Bronchial epithelial cell (primary cell): ENCODE measurements around the gene FAM124A. TPM values are rescaled to one million over a fixed set of nuclear protein-coding genes. Genes with fewer than 3 reads are reported as not detected.

Experiments used
- DNase-seq: peaks from one replicate; pipeline ENCODE4 v3.0.0-alpha.2; 2010; ENCODE audit warnings: low read depth
- FAIRE-seq: peaks from 2 replicates; lab custom pipeline; 2011; peaks lifted over from hg19 to GRCh38; lab: Jason Lieb, UNC
- H3K27me3 ChIP-seq: 2 replicates; pipeline ENCODE4 v1.5.1; 2011; ENCODE audit warnings: low read length; ENCODE audit not compliant: control insufficient read depth, insufficient read depth
- H3K36me3 ChIP-seq: 2 replicates; pipeline ENCODE4 v1.5.1; 2011; ENCODE audit warnings: low read length; ENCODE audit not compliant: control insufficient read depth, insufficient read depth
- H3K4me3 ChIP-seq: 2 replicates; pipeline ENCODE4 v1.5.1; 2011; ENCODE audit warnings: mild to moderate bottlenecking, low read depth, low read length, control low read depth
- CTCF ChIP-seq: IDR thresholded peaks from 2 replicates; pipeline ENCODE4 v1.5.1; 2011; ENCODE audit warnings: mild to moderate bottlenecking, moderate library complexity, low read length, control low read depth, inconsistent platforms; ENCODE audit not compliant: insufficient read depth, severe bottlenecking
- total RNA-seq: library from RNA; depleted of rRNA; stranded (reverse); fragments of >200 nt; gene quantifications from 2 replicates; pipeline ENCODE4 v1.2.1, GENCODE V29; 2014

The FAM124A gene
- total RNA-seq, 1 donor from 2014 or later: not detected

GRCh38 chr13:51313619-51314018 lies 91.4 kb downstream of the FAM124A start:
- no peak for FAIRE-seq
- peaks cover 2% of the 10 kb centered on the region for H3K27me3 ChIP-seq
- no peaks in the 10 kb centered on the region for H3K36me3 ChIP-seq
- TF ChIP-seq CTCF: no peak
- no peak overlapping the region for H3K4me3 ChIP-seq
- no peak for DNase-seq

GRCh38 chr13:51317262-51317661 lies 95.1 kb downstream of the FAM124A start:
- H3K4me3 ChIP-seq: no peak overlapping the region
- DNase-seq: no peak
- TF ChIP-seq CTCF: no peak
- no peaks in the 10 kb centered on the region for H3K27me3 ChIP-seq
- no peak for FAIRE-seq
- no peaks in the 10 kb centered on the region for H3K36me3 ChIP-seq

GRCh38 chr13:51318015-51318414 lies 95.8 kb downstream of the FAM124A start:
- DNase-seq (no peak), FAIRE-seq (peak; percentile 18)
- H3K36me3 ChIP-seq: no peaks in the 10 kb centered on the region
- H3K27me3 ChIP-seq: no peaks in the 10 kb centered on the region
- TF ChIP-seq CTCF: no peak
- no peak overlapping the region for H3K4me3 ChIP-seq

- no peak for TF ChIP-seq CTCF
- no peaks in the 10 kb centered on the region for H3K36me3 ChIP-seq
- FAIRE-seq (peak; percentile 50), DNase-seq (no peak)
- H3K4me3 ChIP-seq: no peak overlapping the region
- no peaks in the 10 kb centered on the region for H3K27me3 ChIP-seq
Measured at GRCh38 chr13:51318876-51319275, 96.7 kb downstream of the FAM124A start.

- no peak for DNase-seq
- Histone ChIP-seq H3K27me3 (no peaks in the 10 kb centered on the region), H3K4me3 (no peak overlapping the region), H3K36me3 (no peaks in the 10 kb centered on the region)
- no peak for TF ChIP-seq CTCF
- no peak for FAIRE-seq
Measured at GRCh38 chr13:51321836-51322235, 99.6 kb downstream of the FAM124A start.

GRCh38 chr13:51322826-51323225 lies 100.6 kb downstream of the FAM124A start:
- Histone ChIP-seq H3K27me3 (no peaks in the 10 kb centered on the region), H3K4me3 (no peak overlapping the region), H3K36me3 (no peaks in the 10 kb centered on the region)
- FAIRE-seq (no peak), DNase-seq (no peak)
- no peak for TF ChIP-seq CTCF
